WTC11 (cell line): Measurements from ENCODE around the gene CACNA1H. TPM values are rescaled to one million over a fixed set of nuclear protein-coding genes. Genes with fewer than 3 reads are reported as not detected.

Experiments used
- ATAC-seq: fragments of 200-7000 bp; cut with Tn5 transposase; 2 replicates; pipeline ENCODE4 v1.10.0; 2021; ENCODE audit warnings: mild to moderate bottlenecking, moderate library complexity
- CTCF ChIA-PET: fragments of 300-600 bp; sonication (Branson Sonifier 250); formaldehyde crosslinking; loops from one replicate; lab custom pipeline; 2021; ENCODE audit warnings: antibody characterized with exemption; lab: Charles Lee
- POLR2A ChIA-PET: fragments of 350-600 bp; sonication (Branson Sonifier 250); formaldehyde crosslinking; loops from one replicate; lab custom pipeline; 2021; ENCODE audit warnings: antibody characterized with exemption; lab: Charles Lee
- DNase-seq: peaks from one replicate; pipeline ENCODE4 v3.0.0; 2021; ENCODE audit warnings: low spot score
- H3K27ac Mint-ChIP-seq: 2 replicates; pipeline ENCODE4 v1.8.0; 2021; ENCODE audit warnings: mixed read lengths
- H3K27me3 Mint-ChIP-seq: 2 replicates; pipeline ENCODE4 v1.8.0; 2021; ENCODE audit warnings: low read depth, mild to moderate bottlenecking, moderate library complexity, mixed read lengths
- H3K36me3 Mint-ChIP-seq: 2 replicates; pipeline ENCODE4 v1.8.0; 2021; ENCODE audit warnings: mixed read lengths
- H3K4me1 Mint-ChIP-seq: 2 replicates; pipeline ENCODE4 v1.8.0; 2022; ENCODE audit warnings: mixed read lengths
- H3K4me3 Mint-ChIP-seq: 2 replicates; pipeline ENCODE4 v1.8.0; 2021; ENCODE audit warnings: mild to moderate bottlenecking, moderate library complexity, mixed read lengths
- H3K9me3 Mint-ChIP-seq: 2 replicates; pipeline ENCODE4 v1.8.0; 2021; ENCODE audit warnings: mixed read lengths
- CBFB ChIP-seq: sonication (generic); formaldehyde crosslinking; IDR thresholded peaks from 2 replicates; pipeline ENCODE4 v1.8.1; 2022; ENCODE audit warnings: mild to moderate bottlenecking, low read depth, missing genetic modification reagents
- JUN ChIP-seq: sonication (generic); formaldehyde crosslinking; IDR thresholded peaks from 2 replicates; pipeline ENCODE4 v1.8.0; 2023; ENCODE audit warnings: mild to moderate bottlenecking, missing genetic modification reagents
- MXD4 ChIP-seq: fragments of 250-450 bp; sonication (Bioruptor Pico); IDR thresholded peaks from 2 replicates; pipeline ENCODE4 v1.8.0; 2021; ENCODE audit warnings: mild to moderate bottlenecking, moderate library complexity, borderline replicate concordance
- NR1H2 ChIP-seq: sonication (generic); formaldehyde crosslinking; IDR thresholded peaks from 2 replicates; pipeline ENCODE4 v1.9.0; 2021; ENCODE audit warnings: mild to moderate bottlenecking, moderate library complexity, missing genetic modification reagents
- NR3C1 ChIP-seq: sonication (generic); formaldehyde crosslinking; conservative IDR thresholded peaks from 2 replicates; pipeline ENCODE4 v1.8.1; 2023; ENCODE audit warnings: low read depth, mild to moderate bottlenecking, missing genetic modification reagents
- OVOL2 ChIP-seq: fragments of 250-450 bp; sonication (Bioruptor Pico); IDR thresholded peaks from 2 replicates; pipeline ENCODE4 v1.9.0; 2021; ENCODE audit warnings: mild to moderate bottlenecking, borderline replicate concordance
- PRRX2 ChIP-seq: fragments of 250-450 bp; sonication (Bioruptor Pico); IDR thresholded peaks from 2 replicates; pipeline ENCODE4 v1.8.0; 2021; ENCODE audit warnings: mild to moderate bottlenecking
- ZNF138 ChIP-seq: sonication (generic); formaldehyde crosslinking; conservative IDR thresholded peaks from 2 replicates; pipeline ENCODE4 v1.8.1; 2022; ENCODE audit warnings: mild to moderate bottlenecking, moderate library complexity, missing genetic modification reagents
- ZNF232 ChIP-seq: sonication (generic); formaldehyde crosslinking; IDR thresholded peaks from 2 replicates; pipeline ENCODE4 v1.8.0; 2022; ENCODE audit warnings: mild to moderate bottlenecking, missing genetic modification reagents
- ZNF396 ChIP-seq: fragments of 250-450 bp; sonication (Bioruptor Pico); IDR thresholded peaks from 2 replicates; pipeline ENCODE4 v1.8.0; 2021; ENCODE audit warnings: mild to moderate bottlenecking, moderate library complexity, borderline replicate concordance
- total RNA-seq: library from RNA; stranded (reverse); gene quantifications from 3 replicates; pipeline ENCODE4 v1.2.3, GENCODE V29; 2021
- TF ChIP-seq, protein P1 (sequence below): sonication (generic); formaldehyde crosslinking; IDR thresholded peaks from 2 replicates; pipeline ENCODE4 v1.8.0; 2022; ENCODE audit warnings: missing genetic modification reagents
- TF ChIP-seq, protein P2 (sequence below): sonication (generic); formaldehyde crosslinking; IDR thresholded peaks from 2 replicates; pipeline ENCODE4 v1.8.0; 2023; ENCODE audit warnings: missing genetic modification reagents
- TF ChIP-seq, protein P3 (sequence below): sonication (generic); formaldehyde crosslinking; IDR thresholded peaks from 2 replicates; pipeline ENCODE4 v1.8.1; 2023; ENCODE audit warnings: mild to moderate bottlenecking, missing genetic modification reagents, moderate library complexity
- TF ChIP-seq, protein P4 (sequence below): sonication (generic); formaldehyde crosslinking; IDR thresholded peaks from 2 replicates; pipeline ENCODE4 v1.8.0; 2023; ENCODE audit warnings: mild to moderate bottlenecking, missing genetic modification reagents
- TF ChIP-seq, protein P5 (sequence below): sonication (generic); formaldehyde crosslinking; IDR thresholded peaks from 2 replicates; pipeline ENCODE4 v1.8.0; 2023; ENCODE audit warnings: missing genetic modification reagents, mild to moderate bottlenecking, borderline replicate concordance
- TF ChIP-seq, protein P6 (sequence below): sonication (generic); formaldehyde crosslinking; IDR thresholded peaks from 2 replicates; pipeline ENCODE4 v1.8.0; 2022; ENCODE audit warnings: mild to moderate bottlenecking, missing genetic modification reagents
- TF ChIP-seq, protein P7 (sequence below): sonication (generic); formaldehyde crosslinking; IDR thresholded peaks from 2 replicates; pipeline ENCODE4 v1.8.0; 2022; ENCODE audit warnings: mild to moderate bottlenecking, missing genetic modification reagents
- TF ChIP-seq, protein P8 (sequence below): sonication (generic); formaldehyde crosslinking; IDR thresholded peaks from 2 replicates; pipeline ENCODE4 v1.8.1; 2023; ENCODE audit warnings: mild to moderate bottlenecking, missing genetic modification reagents, moderate library complexity

Gene CACNA1H
- total RNA-seq, 1 experiment from 2014 or later, result 38.0 TPM

DNA sequence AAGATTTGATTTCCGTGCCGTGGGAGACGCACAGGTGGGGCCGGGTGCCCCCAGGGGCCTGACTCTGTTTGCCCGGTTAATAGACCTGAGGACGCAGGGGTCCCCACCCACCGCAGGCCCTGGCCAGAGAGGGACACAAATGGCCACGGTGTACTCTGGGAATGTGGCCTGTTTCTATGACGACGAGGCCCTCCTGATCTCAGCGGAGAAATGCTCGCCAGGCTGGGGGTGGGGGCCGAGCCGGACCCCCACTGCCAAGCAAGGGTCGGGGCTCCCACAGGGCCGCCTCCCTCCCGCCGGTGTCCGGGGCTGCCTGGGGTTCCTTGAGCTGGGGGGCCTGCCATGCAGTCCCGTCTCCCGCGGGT, 32.3 kb upstream of the CACNA1H start:
- TF ChIP-seq, protein P1, sequence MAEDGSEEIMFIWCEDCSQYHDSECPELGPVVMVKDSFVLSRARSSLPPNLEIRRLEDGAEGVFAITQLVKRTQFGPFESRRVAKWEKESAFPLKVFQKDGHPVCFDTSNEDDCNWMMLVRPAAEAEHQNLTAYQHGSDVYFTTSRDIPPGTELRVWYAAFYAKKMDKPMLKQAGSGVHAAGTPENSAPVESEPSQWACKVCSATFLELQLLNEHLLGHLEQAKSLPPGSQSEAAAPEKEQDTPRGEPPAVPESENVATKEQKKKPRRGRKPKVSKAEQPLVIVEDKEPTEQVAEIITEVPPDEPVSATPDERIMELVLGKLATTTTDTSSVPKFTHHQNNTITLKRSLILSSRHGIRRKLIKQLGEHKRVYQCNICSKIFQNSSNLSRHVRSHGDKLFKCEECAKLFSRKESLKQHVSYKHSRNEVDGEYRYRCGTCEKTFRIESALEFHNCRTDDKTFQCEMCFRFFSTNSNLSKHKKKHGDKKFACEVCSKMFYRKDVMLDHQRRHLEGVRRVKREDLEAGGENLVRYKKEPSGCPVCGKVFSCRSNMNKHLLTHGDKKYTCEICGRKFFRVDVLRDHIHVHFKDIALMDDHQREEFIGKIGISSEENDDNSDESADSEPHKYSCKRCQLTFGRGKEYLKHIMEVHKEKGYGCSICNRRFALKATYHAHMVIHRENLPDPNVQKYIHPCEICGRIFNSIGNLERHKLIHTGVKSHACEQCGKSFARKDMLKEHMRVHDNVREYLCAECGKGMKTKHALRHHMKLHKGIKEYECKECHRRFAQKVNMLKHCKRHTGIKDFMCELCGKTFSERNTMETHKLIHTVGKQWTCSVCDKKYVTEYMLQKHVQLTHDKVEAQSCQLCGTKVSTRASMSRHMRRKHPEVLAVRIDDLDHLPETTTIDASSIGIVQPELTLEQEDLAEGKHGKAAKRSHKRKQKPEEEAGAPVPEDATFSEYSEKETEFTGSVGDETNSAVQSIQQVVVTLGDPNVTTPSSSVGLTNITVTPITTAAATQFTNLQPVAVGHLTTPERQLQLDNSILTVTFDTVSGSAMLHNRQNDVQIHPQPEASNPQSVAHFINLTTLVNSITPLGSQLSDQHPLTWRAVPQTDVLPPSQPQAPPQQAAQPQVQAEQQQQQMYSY, result no peak
- TF ChIP-seq NR1H2 (CRISPR knock-in tag) (no peak), ZNF232 (no peak), NR3C1 (CRISPR knock-in tag) (no peak), PRRX2 (CRISPR knock-in tag) (no peak), CBFB (CRISPR knock-in tag) (no peak), ZNF138 (no peak), MXD4 (CRISPR knock-in tag) (no peak), JUN (no peak)
- TF ChIP-seq, protein P2, sequence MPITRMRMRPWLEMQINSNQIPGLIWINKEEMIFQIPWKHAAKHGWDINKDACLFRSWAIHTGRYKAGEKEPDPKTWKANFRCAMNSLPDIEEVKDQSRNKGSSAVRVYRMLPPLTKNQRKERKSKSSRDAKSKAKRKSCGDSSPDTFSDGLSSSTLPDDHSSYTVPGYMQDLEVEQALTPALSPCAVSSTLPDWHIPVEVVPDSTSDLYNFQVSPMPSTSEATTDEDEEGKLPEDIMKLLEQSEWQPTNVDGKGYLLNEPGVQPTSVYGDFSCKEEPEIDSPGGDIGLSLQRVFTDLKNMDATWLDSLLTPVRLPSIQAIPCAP, result no peak
- TF ChIP-seq, protein P3, sequence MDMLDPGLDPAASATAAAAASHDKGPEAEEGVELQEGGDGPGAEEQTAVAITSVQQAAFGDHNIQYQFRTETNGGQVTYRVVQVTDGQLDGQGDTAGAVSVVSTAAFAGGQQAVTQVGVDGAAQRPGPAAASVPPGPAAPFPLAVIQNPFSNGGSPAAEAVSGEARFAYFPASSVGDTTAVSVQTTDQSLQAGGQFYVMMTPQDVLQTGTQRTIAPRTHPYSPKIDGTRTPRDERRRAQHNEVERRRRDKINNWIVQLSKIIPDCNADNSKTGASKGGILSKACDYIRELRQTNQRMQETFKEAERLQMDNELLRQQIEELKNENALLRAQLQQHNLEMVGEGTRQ (CRISPR knock-in tag), result no peak
- TF ChIP-seq, protein P4, sequence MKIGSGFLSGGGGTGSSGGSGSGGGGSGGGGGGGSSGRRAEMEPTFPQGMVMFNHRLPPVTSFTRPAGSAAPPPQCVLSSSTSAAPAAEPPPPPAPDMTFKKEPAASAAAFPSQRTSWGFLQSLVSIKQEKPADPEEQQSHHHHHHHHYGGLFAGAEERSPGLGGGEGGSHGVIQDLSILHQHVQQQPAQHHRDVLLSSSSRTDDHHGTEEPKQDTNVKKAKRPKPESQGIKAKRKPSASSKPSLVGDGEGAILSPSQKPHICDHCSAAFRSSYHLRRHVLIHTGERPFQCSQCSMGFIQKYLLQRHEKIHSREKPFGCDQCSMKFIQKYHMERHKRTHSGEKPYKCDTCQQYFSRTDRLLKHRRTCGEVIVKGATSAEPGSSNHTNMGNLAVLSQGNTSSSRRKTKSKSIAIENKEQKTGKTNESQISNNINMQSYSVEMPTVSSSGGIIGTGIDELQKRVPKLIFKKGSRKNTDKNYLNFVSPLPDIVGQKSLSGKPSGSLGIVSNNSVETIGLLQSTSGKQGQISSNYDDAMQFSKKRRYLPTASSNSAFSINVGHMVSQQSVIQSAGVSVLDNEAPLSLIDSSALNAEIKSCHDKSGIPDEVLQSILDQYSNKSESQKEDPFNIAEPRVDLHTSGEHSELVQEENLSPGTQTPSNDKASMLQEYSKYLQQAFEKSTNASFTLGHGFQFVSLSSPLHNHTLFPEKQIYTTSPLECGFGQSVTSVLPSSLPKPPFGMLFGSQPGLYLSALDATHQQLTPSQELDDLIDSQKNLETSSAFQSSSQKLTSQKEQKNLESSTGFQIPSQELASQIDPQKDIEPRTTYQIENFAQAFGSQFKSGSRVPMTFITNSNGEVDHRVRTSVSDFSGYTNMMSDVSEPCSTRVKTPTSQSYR (CRISPR knock-in tag), result no peak
- TF ChIP-seq, all 79 proteins: peak for 0
- Mint-ChIP-seq H3K36me3 (no peaks in the 10 kb centered on the region), H3K4me1 (no peaks in the 10 kb centered on the region), H3K27me3 (no peaks in the 10 kb centered on the region), H3K9me3 (no peaks in the 10 kb centered on the region), H3K4me3 (no peak overlapping the region), H3K27ac (no peak overlapping the region)
- ChIA-PET CTCF (interaction anchor here (1.4 kb wide), 1 partner anchor 63 kb away, joined by 7 read pairs; no protein-coding TSS in a partner anchor), POLR2A (no interaction called here)
- ATAC-seq (no peak), DNase-seq (no peak)

DNA sequence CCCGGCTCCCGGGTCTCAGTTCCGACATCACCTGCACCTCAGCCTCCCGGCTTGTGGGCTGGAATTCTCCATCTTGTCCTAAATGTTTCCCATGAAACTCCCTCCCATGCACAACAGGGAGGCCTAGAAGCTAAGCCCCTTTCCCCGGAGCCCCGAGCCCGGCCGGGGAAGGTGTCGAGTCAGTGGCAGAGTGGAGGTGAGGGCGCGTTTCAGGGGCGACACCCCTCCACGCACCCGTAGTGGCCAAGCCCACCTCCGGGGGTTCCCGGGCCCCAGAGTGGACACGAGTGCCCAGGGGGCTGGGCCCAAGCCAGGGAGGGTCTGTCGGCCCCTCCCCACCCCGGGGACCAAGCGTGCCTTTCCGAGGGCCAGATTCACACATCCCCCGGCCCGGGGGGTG, 31.9 kb upstream of the CACNA1H start:
- TF ChIP-seq OVOL2 (CRISPR knock-in tag) (no peak), ZNF138 (no peak), ZNF396 (CRISPR knock-in tag) (no peak)
- TF ChIP-seq, protein P5, sequence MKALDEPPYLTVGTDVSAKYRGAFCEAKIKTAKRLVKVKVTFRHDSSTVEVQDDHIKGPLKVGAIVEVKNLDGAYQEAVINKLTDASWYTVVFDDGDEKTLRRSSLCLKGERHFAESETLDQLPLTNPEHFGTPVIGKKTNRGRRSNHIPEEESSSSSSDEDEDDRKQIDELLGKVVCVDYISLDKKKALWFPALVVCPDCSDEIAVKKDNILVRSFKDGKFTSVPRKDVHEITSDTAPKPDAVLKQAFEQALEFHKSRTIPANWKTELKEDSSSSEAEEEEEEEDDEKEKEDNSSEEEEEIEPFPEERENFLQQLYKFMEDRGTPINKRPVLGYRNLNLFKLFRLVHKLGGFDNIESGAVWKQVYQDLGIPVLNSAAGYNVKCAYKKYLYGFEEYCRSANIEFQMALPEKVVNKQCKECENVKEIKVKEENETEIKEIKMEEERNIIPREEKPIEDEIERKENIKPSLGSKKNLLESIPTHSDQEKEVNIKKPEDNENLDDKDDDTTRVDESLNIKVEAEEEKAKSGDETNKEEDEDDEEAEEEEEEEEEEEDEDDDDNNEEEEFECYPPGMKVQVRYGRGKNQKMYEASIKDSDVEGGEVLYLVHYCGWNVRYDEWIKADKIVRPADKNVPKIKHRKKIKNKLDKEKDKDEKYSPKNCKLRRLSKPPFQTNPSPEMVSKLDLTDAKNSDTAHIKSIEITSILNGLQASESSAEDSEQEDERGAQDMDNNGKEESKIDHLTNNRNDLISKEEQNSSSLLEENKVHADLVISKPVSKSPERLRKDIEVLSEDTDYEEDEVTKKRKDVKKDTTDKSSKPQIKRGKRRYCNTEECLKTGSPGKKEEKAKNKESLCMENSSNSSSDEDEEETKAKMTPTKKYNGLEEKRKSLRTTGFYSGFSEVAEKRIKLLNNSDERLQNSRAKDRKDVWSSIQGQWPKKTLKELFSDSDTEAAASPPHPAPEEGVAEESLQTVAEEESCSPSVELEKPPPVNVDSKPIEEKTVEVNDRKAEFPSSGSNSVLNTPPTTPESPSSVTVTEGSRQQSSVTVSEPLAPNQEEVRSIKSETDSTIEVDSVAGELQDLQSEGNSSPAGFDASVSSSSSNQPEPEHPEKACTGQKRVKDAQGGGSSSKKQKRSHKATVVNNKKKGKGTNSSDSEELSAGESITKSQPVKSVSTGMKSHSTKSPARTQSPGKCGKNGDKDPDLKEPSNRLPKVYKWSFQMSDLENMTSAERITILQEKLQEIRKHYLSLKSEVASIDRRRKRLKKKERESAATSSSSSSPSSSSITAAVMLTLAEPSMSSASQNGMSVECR, result no peak
- TF ChIP-seq, protein P6, sequence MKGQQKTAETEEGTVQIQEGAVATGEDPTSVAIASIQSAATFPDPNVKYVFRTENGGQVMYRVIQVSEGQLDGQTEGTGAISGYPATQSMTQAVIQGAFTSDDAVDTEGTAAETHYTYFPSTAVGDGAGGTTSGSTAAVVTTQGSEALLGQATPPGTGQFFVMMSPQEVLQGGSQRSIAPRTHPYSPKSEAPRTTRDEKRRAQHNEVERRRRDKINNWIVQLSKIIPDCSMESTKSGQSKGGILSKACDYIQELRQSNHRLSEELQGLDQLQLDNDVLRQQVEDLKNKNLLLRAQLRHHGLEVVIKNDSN (CRISPR knock-in tag), result no peak
- TF ChIP-seq, protein P7, sequence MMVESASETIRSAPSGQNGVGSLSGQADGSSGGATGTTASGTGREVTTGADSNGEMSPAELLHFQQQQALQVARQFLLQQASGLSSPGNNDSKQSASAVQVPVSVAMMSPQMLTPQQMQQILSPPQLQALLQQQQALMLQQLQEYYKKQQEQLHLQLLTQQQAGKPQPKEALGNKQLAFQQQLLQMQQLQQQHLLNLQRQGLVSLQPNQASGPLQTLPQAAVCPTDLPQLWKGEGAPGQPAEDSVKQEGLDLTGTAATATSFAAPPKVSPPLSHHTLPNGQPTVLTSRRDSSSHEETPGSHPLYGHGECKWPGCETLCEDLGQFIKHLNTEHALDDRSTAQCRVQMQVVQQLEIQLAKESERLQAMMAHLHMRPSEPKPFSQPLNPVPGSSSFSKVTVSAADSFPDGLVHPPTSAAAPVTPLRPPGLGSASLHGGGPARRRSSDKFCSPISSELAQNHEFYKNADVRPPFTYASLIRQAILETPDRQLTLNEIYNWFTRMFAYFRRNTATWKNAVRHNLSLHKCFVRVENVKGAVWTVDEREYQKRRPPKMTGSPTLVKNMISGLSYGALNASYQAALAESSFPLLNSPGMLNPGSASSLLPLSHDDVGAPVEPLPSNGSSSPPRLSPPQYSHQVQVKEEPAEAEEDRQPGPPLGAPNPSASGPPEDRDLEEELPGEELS (CRISPR knock-in tag), result no peak
- TF ChIP-seq, protein P8, sequence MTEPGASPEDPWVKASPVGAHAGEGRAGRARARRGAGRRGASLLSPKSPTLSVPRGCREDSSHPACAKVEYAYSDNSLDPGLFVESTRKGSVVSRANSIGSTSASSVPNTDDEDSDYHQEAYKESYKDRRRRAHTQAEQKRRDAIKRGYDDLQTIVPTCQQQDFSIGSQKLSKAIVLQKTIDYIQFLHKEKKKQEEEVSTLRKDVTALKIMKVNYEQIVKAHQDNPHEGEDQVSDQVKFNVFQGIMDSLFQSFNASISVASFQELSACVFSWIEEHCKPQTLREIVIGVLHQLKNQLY (CRISPR knock-in tag), result no peak
- DNase-seq (no peak), ATAC-seq (no peak)
- no peaks in the 10 kb centered on the region for H3K9me3 Mint-ChIP-seq
- H3K36me3 Mint-ChIP-seq, result no peaks in the 10 kb centered on the region
- ChIA-PET CTCF (interaction anchor here (1.3 kb wide), 1 partner anchor 18 kb away, joined by 4 read pairs; no protein-coding TSS in a partner anchor), POLR2A (no interaction called here)
- H3K27me3 Mint-ChIP-seq, result no peaks in the 10 kb centered on the region
- no peak overlapping the region for H3K4me3 Mint-ChIP-seq
- no peak overlapping the region for H3K27ac Mint-ChIP-seq
- H3K4me1 Mint-ChIP-seq, result no peaks in the 10 kb centered on the region
